ENCODE results near the gene ALK. TPM values are rescaled to one million over a fixed set of nuclear protein-coding genes. Genes with fewer than 3 reads are reported as not detected.

ALK gene
- polyA plus RNA-seq, 4 donors = 0.04 to 0.98 TPM; not detected in 2

DNA sequence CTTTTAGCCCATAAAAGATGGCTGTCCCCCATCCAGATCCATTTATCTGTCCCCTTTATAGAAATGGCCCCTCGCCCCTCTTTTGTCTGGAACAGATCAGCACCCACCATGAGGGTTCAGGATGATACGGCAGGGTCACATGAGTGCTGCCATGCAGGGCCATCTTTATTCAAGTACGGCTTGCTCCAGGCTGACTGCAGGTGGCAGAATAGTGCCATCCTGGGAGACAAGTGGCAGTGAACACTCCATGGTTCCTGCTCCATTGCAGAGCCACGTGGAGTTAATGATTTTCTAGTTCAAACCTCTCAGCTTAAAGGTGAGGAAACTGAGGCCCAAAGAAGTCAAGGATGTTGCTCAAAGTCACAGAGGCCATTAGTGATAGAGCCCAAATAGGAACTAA is 625.5 kb downstream of the ALK start:
- no peaks in the 10 kb centered on the region for H3K9me3 ChIP-seq (ENCODE audit: control insufficient read depth in 2 of 2, insufficient read depth in 1 of 2, low read depth in 1 of 2, low read length in 1 of 2)
- 36 to 48% (median 37%) methylated on average over 4 of the region's 4 CpGs for WGBS, 3 donors
- no peak for FAIRE-seq
- no peak overlapping the region for H3K27ac ChIP-seq (ENCODE audit: low read depth in 1 of 3, low read length in 2 of 3)
- H3K27me3 ChIP-seq (ENCODE audit: control insufficient read depth in 3 of 3, insufficient read depth in 3 of 3, low read length in 3 of 3) = peaks cover 0 to 3% (median 0%) of the 10 kb centered on the region in 3 donors
- no peak overlapping the region for H3K4me3 ChIP-seq (ENCODE audit: low read depth in 1 of 3, low read length in 3 of 3)
- no peaks in the 10 kb centered on the region for H3K4me1 ChIP-seq (ENCODE audit: control insufficient read depth in 3 of 3, insufficient read depth in 2 of 3, low read depth in 1 of 3, low read length in 2 of 3)
- peak in 1 of 2 donors; percentile 11 for DNase-seq
- no peaks in the 10 kb centered on the region for H3K36me3 ChIP-seq (ENCODE audit: control insufficient read depth in 3 of 3, insufficient read depth in 2 of 3, low read depth in 1 of 3, low read length in 3 of 3)

DNA sequence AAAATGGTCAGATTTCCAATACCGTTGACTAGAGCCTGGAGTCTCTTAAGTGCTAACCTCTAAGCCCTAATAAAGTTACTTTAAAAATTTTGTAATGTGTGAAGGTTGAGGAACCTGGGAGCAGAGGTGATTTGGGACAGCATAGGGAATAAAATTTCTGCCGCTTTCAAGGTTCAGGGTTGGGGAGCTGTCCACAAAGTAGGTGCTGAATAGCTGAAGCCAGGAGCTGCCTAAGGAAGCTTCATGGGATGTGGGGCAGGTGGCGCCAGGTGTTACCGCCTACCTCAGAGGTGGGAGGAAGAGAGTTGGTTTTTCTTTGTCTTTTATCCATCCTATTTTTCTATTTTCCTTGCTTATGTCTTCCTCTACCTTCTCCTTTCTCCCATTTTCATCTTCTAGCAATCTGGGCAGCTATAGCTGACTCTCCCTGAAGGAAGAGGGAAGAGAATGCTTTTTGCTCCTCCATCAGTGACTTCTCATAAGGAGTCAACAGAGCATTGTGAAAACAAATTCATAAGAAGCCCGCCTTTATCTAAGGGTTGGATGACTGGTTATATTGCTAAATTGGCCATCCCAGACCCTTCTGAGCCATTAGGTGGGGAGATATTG is 627.5 kb downstream of the ALK start:
- peak; percentile 29 to 61 for DNase-seq
- H3K9me3 ChIP-seq (ENCODE audit: control insufficient read depth in 2 of 2, insufficient read depth in 1 of 2, low read depth in 1 of 2, low read length in 1 of 2) = no peaks in the 10 kb centered on the region
- H3K27me3 ChIP-seq (ENCODE audit: control insufficient read depth in 3 of 3, insufficient read depth in 3 of 3, low read length in 3 of 3) = peaks cover 0 to 2% (median 2%) of the 10 kb centered on the region in 3 donors
- no peaks in the 10 kb centered on the region for H3K4me1 ChIP-seq (ENCODE audit: control insufficient read depth in 3 of 3, insufficient read depth in 2 of 3, low read depth in 1 of 3, low read length in 2 of 3)
- 13 to 18% (median 15%) methylated on average over 5 of the region's 5 CpGs for WGBS, 3 donors
- FAIRE-seq = no peak
- H3K36me3 ChIP-seq (ENCODE audit: control insufficient read depth in 3 of 3, insufficient read depth in 2 of 3, low read depth in 1 of 3, low read length in 3 of 3) = no peaks in the 10 kb centered on the region
- H3K4me3 ChIP-seq (ENCODE audit: low read depth in 1 of 3, low read length in 3 of 3) = no peak overlapping the region
- no peak overlapping the region for H3K27ac ChIP-seq (ENCODE audit: low read depth in 1 of 3, low read length in 2 of 3)

DNA sequence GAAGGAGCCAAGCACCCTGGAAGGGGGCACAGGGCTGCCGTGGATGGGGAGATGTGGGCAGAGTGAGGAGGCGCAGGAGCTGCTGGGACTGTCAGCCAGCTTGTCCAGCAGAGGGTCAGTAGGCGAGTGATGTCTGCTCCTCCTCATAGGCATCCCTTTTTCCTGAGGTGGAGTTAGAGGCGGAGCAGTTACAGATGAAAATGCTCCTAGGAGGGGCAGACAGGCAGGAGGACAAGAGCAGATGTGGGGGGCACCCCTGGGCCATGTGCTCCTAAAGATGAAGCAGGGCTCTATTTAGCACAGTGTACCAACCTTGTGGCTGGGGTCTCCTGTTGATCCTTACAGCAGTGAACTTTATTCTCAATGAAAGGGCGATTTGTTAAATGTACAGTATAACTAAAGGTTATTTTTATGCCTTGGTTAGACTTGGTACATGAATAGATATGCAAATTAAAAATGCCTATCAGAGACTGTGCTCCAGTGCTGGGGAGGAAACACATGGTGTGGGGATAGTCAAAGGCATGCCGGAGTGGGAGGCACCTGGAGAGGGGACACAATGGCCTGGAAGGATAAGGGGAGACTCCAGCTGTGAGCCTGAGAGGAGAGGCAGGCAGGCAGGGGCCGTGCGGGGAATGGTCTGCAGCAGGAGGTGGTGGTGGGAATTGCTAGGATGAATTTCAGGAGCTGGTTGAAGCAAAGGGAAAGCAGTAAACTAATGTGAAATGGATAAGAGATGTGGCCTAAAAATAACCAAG is 630.9 kb downstream of the ALK start:
- H3K27ac ChIP-seq (ENCODE audit: low read depth in 1 of 3, low read length in 2 of 3) = no peak overlapping the region
- no peaks in the 10 kb centered on the region for H3K4me1 ChIP-seq (ENCODE audit: control insufficient read depth in 3 of 3, insufficient read depth in 2 of 3, low read depth in 1 of 3, low read length in 2 of 3)
- H3K4me3 ChIP-seq (ENCODE audit: low read depth in 1 of 3, low read length in 3 of 3) = no peak overlapping the region
- H3K36me3 ChIP-seq (ENCODE audit: control insufficient read depth in 3 of 3, insufficient read depth in 2 of 3, low read depth in 1 of 3, low read length in 3 of 3) = no peaks in the 10 kb centered on the region
- DNase-seq (no peak), FAIRE-seq (no peak)
- H3K9me3 ChIP-seq (ENCODE audit: control insufficient read depth in 2 of 2, insufficient read depth in 1 of 2, low read depth in 1 of 2, low read length in 1 of 2) = no peaks in the 10 kb centered on the region
- H3K27me3 ChIP-seq (ENCODE audit: control insufficient read depth in 3 of 3, insufficient read depth in 3 of 3, low read length in 3 of 3) = peaks cover 0 to 4% (median 2%) of the 10 kb centered on the region in 3 donors
- WGBS, 3 donors = 59 to 64% (median 64%) methylated on average over 8 of the region's 8 CpGs

DNA sequence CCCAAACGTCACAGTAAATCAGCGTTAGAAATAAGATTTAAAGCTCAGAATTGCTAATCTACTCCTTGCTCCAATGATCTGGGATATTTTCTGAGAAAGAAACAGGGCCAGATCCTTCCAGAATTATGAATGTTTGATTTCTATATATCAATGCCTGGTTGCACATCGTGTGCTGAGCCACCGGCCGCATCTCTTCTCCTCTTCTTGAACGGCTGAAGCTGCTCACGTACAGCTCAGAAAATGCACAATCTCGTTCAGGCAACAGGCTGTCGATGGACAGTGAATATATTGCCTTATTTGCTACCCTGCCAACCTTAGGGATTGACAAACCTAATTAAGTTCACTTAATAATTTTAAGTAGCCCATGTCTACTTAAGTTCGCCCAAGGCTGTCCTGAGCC is 636.7 kb downstream of the ALK start:
- Histone ChIP-seq H3K27ac (ENCODE audit: low read depth in 1 of 3, low read length in 2 of 3) (no peak overlapping the region), H3K4me3 (ENCODE audit: low read depth in 1 of 3, low read length in 3 of 3) (no peak overlapping the region), H3K4me1 (ENCODE audit: control insufficient read depth in 3 of 3, insufficient read depth in 2 of 3, low read depth in 1 of 3, low read length in 2 of 3) (no peaks in the 10 kb centered on the region), H3K36me3 (ENCODE audit: control insufficient read depth in 3 of 3, insufficient read depth in 2 of 3, low read depth in 1 of 3, low read length in 3 of 3) (no peaks in the 10 kb centered on the region), H3K27me3 (ENCODE audit: control insufficient read depth in 3 of 3, insufficient read depth in 3 of 3, low read length in 3 of 3) (peaks cover 0 to 4% (median 0%) of the 10 kb centered on the region in 3 donors), H3K9me3 (ENCODE audit: control insufficient read depth in 2 of 2, insufficient read depth in 1 of 2, low read depth in 1 of 2, low read length in 1 of 2) (peaks cover 0 to 6% of the 10 kb centered on the region in 2 donors)
- 89 to 98% (median 92%) methylated on average over 10 of the region's 10 CpGs for WGBS, 3 donors
- FAIRE-seq (no peak), DNase-seq (no peak)

DNA sequence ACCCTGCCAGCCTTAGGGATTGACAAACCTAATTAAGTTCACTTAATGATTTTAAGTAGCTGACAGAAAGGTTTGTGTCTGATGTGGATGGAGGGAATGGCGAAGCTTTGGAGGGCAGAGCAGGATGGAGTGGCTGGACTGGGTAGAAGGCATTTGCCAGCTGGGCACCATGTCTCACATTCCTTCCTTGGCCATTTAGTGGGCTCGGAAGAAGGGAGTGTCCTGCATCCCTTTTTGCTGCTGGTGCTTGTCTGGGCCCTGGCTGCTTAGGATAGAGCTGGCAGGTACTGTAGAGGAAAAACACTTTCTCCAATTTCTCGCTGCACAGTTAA is 639.5 kb downstream of the ALK start:
- H3K4me1 ChIP-seq (ENCODE audit: control insufficient read depth in 3 of 3, insufficient read depth in 2 of 3, low read depth in 1 of 3, low read length in 2 of 3) = no peaks in the 10 kb centered on the region
- H3K27me3 ChIP-seq (ENCODE audit: control insufficient read depth in 3 of 3, insufficient read depth in 3 of 3, low read length in 3 of 3) = peaks cover 0 to 7% (median 0%) of the 10 kb centered on the region in 3 donors
- H3K4me3 ChIP-seq (ENCODE audit: low read depth in 1 of 3, low read length in 3 of 3) = no peak overlapping the region
- H3K36me3 ChIP-seq (ENCODE audit: control insufficient read depth in 3 of 3, insufficient read depth in 2 of 3, low read depth in 1 of 3, low read length in 3 of 3) = no peaks in the 10 kb centered on the region
- FAIRE-seq (no peak), DNase-seq (no peak)
- peaks cover 0 to 6% of the 10 kb centered on the region in 2 donors for H3K9me3 ChIP-seq (ENCODE audit: control insufficient read depth in 2 of 2, insufficient read depth in 1 of 2, low read depth in 1 of 2, low read length in 1 of 2)
- 78 to 91% (median 88%) methylated on average over 3 of the region's 3 CpGs for WGBS, 3 donors
- no peak overlapping the region for H3K27ac ChIP-seq (ENCODE audit: low read depth in 1 of 3, low read length in 2 of 3)

DNA sequence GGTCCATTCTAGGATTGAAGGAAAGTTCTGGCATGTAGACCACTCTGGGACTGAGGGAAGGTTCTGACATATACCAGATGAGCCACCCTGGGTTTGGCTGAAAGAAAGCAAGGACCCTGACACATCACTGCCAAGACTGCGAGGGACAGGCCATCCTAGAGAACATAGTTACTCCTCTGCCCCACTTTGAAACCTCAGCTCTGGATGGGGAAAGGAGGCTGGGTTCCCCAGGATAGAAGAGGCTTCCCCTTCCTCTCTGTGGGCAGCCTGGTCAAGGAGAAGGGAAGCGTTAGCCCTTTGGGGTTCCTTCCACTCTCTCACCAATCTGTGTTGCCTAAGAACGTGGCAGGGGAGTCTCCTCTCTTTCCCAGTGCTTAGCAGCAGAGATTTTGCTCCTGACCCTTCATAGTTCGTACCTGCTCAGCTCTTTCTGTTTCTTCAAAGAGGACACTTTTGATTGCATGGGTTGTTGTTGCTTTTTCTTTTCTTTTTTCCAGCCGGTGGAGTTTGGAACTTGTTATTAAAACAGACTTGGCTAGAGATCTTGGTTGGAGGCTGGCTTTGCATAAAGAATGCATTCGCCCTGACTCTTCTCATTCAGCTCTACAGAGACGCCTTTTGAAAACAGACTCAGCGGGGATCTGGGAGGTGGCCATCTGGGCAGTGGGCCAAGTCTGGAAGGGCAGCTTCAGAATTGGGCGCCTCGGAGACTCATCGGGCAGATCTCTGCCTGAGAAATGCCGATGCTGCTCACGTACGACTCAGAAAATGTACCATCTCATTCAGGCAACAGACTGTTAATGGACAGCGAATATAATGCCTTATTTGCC is 640.1 kb downstream of the ALK start:
- Histone ChIP-seq H3K4me3 (ENCODE audit: low read depth in 1 of 3, low read length in 3 of 3) (no peak overlapping the region), H3K4me1 (ENCODE audit: control insufficient read depth in 3 of 3, insufficient read depth in 2 of 3, low read depth in 1 of 3, low read length in 2 of 3) (peaks cover 0 to 3% (median 0%) of the 10 kb centered on the region in 3 donors), H3K27ac (ENCODE audit: low read depth in 1 of 3, low read length in 2 of 3) (no peak overlapping the region), H3K36me3 (ENCODE audit: control insufficient read depth in 3 of 3, insufficient read depth in 2 of 3, low read depth in 1 of 3, low read length in 3 of 3) (no peaks in the 10 kb centered on the region), H3K9me3 (ENCODE audit: control insufficient read depth in 2 of 2, insufficient read depth in 1 of 2, low read depth in 1 of 2, low read length in 1 of 2) (peaks cover 0 to 6% of the 10 kb centered on the region in 2 donors), H3K27me3 (ENCODE audit: control insufficient read depth in 3 of 3, insufficient read depth in 3 of 3, low read length in 3 of 3) (peaks cover 0 to 7% (median 0%) of the 10 kb centered on the region in 3 donors)
- FAIRE-seq = no peak
- WGBS, 3 donors = 35 to 63% (median 42%) methylated on average over 15 of the region's 15 CpGs
- DNase-seq = peak in 1 of 2 donors; percentile 5

DNA sequence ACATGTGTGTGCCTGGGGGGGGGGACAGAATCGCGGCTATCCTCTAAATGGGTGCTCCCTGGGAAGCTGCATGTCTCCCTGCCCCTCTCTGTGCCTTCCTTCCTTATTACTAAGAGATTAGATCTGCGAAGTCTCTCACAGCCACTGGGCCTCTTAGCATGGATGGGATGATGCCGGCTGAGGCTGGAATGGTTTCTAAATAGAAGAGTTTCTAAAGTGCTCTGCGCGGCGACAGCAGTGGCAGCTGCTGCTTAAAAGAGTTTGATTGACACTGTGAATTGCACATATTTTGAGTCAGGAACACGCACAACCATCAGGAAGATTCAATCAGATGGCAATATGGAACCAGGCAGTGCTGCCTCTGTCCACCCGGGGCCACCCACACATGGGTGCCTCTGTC is 642.4 kb downstream of the ALK start:
- Histone ChIP-seq H3K27me3 (ENCODE audit: control insufficient read depth in 3 of 3, insufficient read depth in 3 of 3, low read length in 3 of 3) (peaks cover 0 to 5% (median 2%) of the 10 kb centered on the region in 3 donors), H3K36me3 (ENCODE audit: control insufficient read depth in 3 of 3, insufficient read depth in 2 of 3, low read depth in 1 of 3, low read length in 3 of 3) (no peaks in the 10 kb centered on the region), H3K9me3 (ENCODE audit: control insufficient read depth in 2 of 2, insufficient read depth in 1 of 2, low read depth in 1 of 2, low read length in 1 of 2) (peaks cover 0 to 6% of the 10 kb centered on the region in 2 donors), H3K27ac (ENCODE audit: low read depth in 1 of 3, low read length in 2 of 3) (no peak overlapping the region), H3K4me1 (ENCODE audit: control insufficient read depth in 3 of 3, insufficient read depth in 2 of 3, low read depth in 1 of 3, low read length in 2 of 3) (peaks cover 0 to 10% (median 0%) of the 10 kb centered on the region in 3 donors), H3K4me3 (ENCODE audit: low read depth in 1 of 3, low read length in 3 of 3) (no peak overlapping the region)
- 87 to 95% (median 87%) methylated on average over 9 of the region's 9 CpGs for WGBS, 3 donors
- DNase-seq = no peak
- no peak for FAIRE-seq

DNA sequence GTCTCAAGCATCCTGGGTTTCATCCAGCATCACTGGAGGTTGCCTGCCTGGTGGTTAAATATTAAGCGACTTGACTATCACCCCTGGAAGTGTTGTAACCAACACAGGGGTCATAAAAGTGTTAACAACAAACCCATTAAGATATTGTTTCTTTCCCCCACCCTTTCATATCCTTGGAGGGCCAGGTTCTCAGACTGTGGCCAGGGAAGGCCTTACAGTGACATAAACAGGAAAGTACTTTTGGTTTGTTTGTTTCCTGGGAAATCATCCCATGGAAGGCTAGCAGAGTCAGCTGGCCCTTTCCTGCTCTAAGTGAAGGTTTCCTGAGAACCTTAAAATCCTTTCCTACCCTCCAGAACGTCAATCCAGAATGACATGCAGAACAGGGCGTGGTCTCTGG is 645.2 kb downstream of the ALK start:
- peaks cover 0 to 5% (median 2%) of the 10 kb centered on the region in 3 donors for H3K27me3 ChIP-seq (ENCODE audit: control insufficient read depth in 3 of 3, insufficient read depth in 3 of 3, low read length in 3 of 3)
- no peak overlapping the region for H3K4me3 ChIP-seq (ENCODE audit: low read depth in 1 of 3, low read length in 3 of 3)
- 10 to 43% (median 30%) methylated on average over 3 of the region's 3 CpGs for WGBS, 3 donors
- H3K9me3 ChIP-seq (ENCODE audit: control insufficient read depth in 2 of 2, insufficient read depth in 1 of 2, low read depth in 1 of 2, low read length in 1 of 2) = peaks cover 0 to 6% of the 10 kb centered on the region in 2 donors
- no peaks in the 10 kb centered on the region for H3K36me3 ChIP-seq (ENCODE audit: control insufficient read depth in 3 of 3, insufficient read depth in 2 of 3, low read depth in 1 of 3, low read length in 3 of 3)
- peaks cover 0 to 23% (median 0%) of the 10 kb centered on the region in 3 donors for H3K4me1 ChIP-seq (ENCODE audit: control insufficient read depth in 3 of 3, insufficient read depth in 2 of 3, low read depth in 1 of 3, low read length in 2 of 3)
- FAIRE-seq (no peak), DNase-seq (peak; percentile 3 to 61)
- no peak overlapping the region for H3K27ac ChIP-seq (ENCODE audit: low read depth in 1 of 3, low read length in 2 of 3)
